IPS DF 6.9 (cell line): ENCODE data around the gene TRMT2A.

Source experiments
- DNase-seq: peaks from one replicate; pipeline ENCODE4 v3.0.0-alpha.2; 2013; ENCODE audit warnings: low read depth, low spot score
- H3K27ac ChIP-seq: one replicate; pipeline ENCODE4 v1.5.1; 2013; ENCODE audit warnings: low read length, control low read depth
- H3K27me3 ChIP-seq: 2 replicates; pipeline ENCODE4 v1.6.1; 2013; ENCODE audit warnings: mild to moderate bottlenecking, low read length; ENCODE audit not compliant: control insufficient read depth, insufficient read depth
- H3K36me3 ChIP-seq: 2 replicates; pipeline ENCODE4 v1.6.1; 2013; ENCODE audit warnings: low read length; ENCODE audit not compliant: control insufficient read depth, insufficient read depth
- H3K4me1 ChIP-seq: 2 replicates; pipeline ENCODE4 v1.6.1; 2013; ENCODE audit warnings: low read length; ENCODE audit not compliant: control insufficient read depth, insufficient read depth
- H3K4me3 ChIP-seq: 2 replicates; pipeline ENCODE4 v1.5.1; 2013; ENCODE audit warnings: mild to moderate bottlenecking, low read length
- H3K9me3 ChIP-seq: 2 replicates; pipeline ENCODE4 v1.6.1; 2013; ENCODE audit warnings: low read length, inconsistent platforms; ENCODE audit not compliant: control insufficient read depth, insufficient read depth
- WGBS: extraction: QIAGEN DNeasy Blood & Tissue Kit; methylation state at CpG from one replicate; pipeline ENCODE4 v1.1.7; 2013; ENCODE audit warnings: mixed read lengths, missing lambda C conversion rate; ENCODE audit not compliant: insufficient read length, insufficient coverage; 5-methylcytosine and 5-hydroxymethylcytosine counted together

Gene TRMT2A

DNA sequence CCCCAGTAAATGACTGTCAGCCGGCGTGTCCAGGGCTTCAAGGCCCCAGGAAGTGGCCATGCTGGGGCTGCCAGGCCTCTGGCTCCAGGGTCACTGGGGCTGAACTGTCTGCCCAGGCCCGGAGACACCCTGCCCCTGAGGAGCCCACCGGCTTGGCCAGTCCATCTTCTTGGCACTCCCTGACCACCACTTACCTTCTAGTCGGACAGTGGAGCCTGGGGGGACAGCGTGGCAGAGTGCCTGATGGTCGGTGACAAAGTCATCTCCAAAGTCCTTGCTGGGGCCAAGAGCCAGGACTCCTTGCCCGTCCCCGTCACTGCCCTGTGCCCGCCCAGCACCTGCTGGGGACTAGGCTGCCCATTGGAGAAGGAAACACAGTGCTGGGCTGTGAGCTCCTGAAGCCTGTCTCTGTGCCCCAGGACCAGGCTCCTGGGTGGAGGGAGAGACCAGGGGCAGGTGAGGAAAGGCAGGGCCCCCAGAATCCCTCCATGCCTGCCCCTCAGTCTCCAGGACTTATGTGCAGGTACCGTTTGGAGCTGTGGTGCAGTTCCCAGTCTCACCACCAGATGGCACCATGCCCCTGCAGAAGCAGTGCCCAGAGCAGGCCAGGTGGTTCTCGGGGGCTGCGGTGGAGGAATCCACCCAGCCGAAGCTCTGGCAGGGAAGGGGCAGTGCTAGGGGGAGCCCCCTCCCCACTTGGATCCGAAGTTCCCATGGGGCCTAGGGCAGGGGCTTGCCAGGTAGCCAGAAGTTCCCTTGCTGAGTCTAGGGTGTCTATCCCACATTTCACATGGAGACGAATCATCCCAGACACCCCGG, 39.8 kb upstream of the TRMT2A start:
- WGBS = no CpG with 5 or more reads among the region's 17 CpGs
- Histone ChIP-seq H3K9me3 (no peaks in the 10 kb centered on the region), H3K36me3 (no peaks in the 10 kb centered on the region), H3K27ac (no peak overlapping the region), H3K4me1 (no peaks in the 10 kb centered on the region), H3K27me3 (no peaks in the 10 kb centered on the region), H3K4me3 (no peak overlapping the region)
- DNase-seq = peak; percentile 73

DNA sequence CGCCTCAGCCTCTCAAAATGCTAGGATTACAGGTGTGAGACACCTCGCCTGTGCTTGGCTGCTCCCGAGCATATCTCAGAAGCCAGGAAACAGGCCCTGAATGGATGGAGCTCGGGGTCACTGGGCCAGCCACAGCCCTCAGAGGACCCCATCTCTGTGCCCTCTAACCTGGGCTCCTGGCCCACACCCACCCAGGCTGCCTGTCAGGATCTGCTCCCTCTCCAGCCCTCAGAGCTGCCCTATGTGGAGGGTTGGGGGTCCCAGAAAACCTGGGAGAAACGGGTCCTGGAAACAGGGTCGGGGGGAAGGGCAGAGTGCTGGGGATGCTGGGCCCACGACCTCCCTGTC, 39.0 kb upstream of the TRMT2A start:
- no peak overlapping the region for H3K4me3 ChIP-seq
- H3K27me3 ChIP-seq = no peaks in the 10 kb centered on the region
- no peaks in the 10 kb centered on the region for H3K4me1 ChIP-seq
- no CpG with 5 or more reads among the region's 7 CpGs for WGBS
- no peak for DNase-seq
- H3K9me3 ChIP-seq = no peaks in the 10 kb centered on the region
- H3K36me3 ChIP-seq = no peaks in the 10 kb centered on the region
- H3K27ac ChIP-seq = no peak overlapping the region

DNA sequence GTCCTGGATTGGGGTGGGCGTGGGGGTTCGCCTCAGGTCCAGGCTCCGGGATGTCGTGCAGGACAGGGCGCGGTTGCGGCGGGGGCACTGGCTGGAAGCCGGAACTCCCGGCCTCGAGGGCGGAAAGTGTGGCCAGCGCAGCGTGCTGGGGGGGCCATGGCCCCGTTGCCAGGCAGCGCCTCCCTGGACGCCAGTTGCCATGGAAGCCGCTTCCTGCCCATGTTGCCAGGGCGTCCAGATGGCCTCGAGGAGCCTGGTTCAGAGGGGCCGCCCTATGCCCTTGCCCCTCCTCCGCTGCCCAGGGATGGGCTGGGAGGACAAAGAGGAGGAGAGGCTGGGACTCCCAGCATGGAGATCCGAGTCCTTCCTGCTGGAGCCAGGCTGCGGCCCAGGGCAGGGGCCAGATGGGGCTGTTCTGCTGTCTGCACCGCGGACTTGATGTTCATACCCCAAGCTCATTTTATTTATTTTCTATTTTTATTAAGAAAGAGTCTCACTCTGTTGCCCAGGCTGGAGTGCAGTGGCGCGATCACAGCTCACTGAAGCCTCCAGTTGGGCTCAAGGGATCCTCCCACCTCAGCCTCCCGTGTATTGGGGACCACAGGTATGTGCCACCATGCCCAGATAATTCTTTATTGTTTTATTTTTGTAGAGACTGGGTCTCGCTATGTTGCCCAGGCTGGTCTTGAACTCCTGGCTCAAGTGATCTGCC, 38.5 kb upstream of the TRMT2A start:
- H3K4me1 ChIP-seq = no peaks in the 10 kb centered on the region

DNA sequence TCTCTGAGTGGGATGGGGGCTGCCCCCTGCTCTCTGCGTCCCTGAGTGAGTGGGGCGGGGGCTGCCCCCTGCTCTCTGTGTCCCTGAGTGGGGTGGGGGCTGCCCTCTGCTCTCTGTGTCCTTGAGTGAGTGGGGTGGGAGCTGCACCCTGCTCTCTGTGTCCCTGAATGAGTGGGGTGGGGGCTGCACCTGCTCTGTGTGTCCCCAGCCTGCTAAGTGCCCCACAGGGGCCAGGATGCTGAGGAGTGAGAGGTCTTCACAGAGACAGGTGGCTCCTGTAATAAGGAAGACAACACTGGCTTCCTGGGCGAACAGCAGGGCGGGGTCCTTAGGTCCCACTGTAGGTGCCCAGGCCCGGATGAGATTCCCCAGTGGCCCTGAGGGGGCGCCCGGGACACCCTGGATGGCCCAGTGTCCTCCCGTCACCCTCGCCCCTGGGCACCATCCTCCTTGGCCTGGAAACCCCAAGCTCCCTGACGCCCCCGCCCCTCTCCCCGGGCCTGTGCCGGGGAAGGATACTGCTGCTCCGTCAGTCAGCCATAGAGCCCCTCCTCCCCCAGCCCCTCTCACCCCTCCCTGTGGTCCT, 37.7 kb upstream of the TRMT2A start:
- WGBS = no CpG with 5 or more reads among the region's 14 CpGs
- no peak overlapping the region for H3K27ac ChIP-seq
- H3K4me3 ChIP-seq = no peak overlapping the region
- no peaks in the 10 kb centered on the region for H3K36me3 ChIP-seq
- H3K4me1 ChIP-seq = no peaks in the 10 kb centered on the region
- H3K9me3 ChIP-seq = no peaks in the 10 kb centered on the region
- no peak for DNase-seq
- no peaks in the 10 kb centered on the region for H3K27me3 ChIP-seq

More for the DNA sequence above, 38.5 kb upstream of the TRMT2A start:
- WGBS = no CpG with 5 or more reads among the region's 30 CpGs
- Histone ChIP-seq H3K4me3 (no peak overlapping the region), H3K27me3 (no peaks in the 10 kb centered on the region), H3K9me3 (no peaks in the 10 kb centered on the region), H3K36me3 (no peaks in the 10 kb centered on the region), H3K27ac (no peak overlapping the region)
- DNase-seq = no peak

- H3K4me1 ChIP-seq = no peaks in the 10 kb centered on the region
- H3K27ac ChIP-seq = no peak overlapping the region
- H3K36me3 ChIP-seq = no peaks in the 10 kb centered on the region
- DNase-seq = no peak
- no CpG with 5 or more reads among the region's 16 CpGs for WGBS
- H3K4me3 ChIP-seq = no peak overlapping the region
- H3K9me3 ChIP-seq = no peaks in the 10 kb centered on the region
- no peaks in the 10 kb centered on the region for H3K27me3 ChIP-seq
These were observed 36.9 kb upstream of the TRMT2A start for GRCh38 chr22:20153945-20154344.

DNA sequence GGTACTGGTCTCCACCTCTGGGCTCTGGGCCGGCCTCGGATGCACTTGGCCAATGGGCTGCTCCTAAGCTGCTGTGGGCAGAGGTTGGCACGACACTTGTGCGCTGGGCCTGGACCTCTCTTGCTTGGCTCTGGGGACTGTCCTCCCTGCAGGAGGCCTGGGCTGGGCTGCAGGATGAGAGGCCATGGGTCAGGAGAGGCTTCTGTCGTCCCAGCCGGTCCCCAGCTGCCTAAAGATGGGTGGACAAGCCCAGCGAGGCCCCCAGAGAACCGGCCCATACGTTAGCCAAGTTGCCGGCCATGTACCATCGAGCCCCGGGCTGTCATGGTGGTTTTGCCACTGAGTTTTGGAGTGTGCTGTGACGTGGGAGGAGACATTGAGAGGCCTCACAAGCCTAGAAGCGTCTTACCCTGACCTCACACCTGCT, 35.5 kb upstream of the TRMT2A start:
- H3K4me3 ChIP-seq = no peak overlapping the region
- H3K4me1 ChIP-seq = no peaks in the 10 kb centered on the region
- no CpG with 5 or more reads among the region's 14 CpGs for WGBS
- no peak for DNase-seq
- H3K27me3 ChIP-seq = no peaks in the 10 kb centered on the region
- no peaks in the 10 kb centered on the region for H3K36me3 ChIP-seq
- no peak overlapping the region for H3K27ac ChIP-seq
- no peaks in the 10 kb centered on the region for H3K9me3 ChIP-seq

DNA sequence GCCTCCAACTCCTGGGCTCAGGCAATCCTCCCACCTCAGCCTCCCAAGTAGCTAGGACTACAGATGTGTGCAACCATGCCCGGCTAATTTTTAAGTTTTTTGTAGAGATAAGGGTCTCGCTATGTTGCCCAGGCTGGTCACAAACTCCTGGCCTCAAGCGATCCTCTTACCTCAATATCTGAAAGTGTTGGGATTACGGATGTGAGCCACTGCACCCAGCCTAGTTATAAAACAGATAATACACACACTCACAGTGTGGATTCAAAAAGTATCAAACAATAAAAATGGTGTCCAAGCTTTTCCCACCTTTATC, 34.2 kb upstream of the TRMT2A start:
- H3K36me3 ChIP-seq = no peaks in the 10 kb centered on the region
- H3K27ac ChIP-seq = no peak overlapping the region
- DNase-seq = no peak
- H3K4me1 ChIP-seq = no peaks in the 10 kb centered on the region; the same call in 1 of the 2 replicates
- H3K4me3 ChIP-seq = no peak overlapping the region
- WGBS = no CpG with 5 or more reads among the region's 4 CpGs
- H3K9me3 ChIP-seq = no peaks in the 10 kb centered on the region
- H3K27me3 ChIP-seq = no peaks in the 10 kb centered on the region

DNA sequence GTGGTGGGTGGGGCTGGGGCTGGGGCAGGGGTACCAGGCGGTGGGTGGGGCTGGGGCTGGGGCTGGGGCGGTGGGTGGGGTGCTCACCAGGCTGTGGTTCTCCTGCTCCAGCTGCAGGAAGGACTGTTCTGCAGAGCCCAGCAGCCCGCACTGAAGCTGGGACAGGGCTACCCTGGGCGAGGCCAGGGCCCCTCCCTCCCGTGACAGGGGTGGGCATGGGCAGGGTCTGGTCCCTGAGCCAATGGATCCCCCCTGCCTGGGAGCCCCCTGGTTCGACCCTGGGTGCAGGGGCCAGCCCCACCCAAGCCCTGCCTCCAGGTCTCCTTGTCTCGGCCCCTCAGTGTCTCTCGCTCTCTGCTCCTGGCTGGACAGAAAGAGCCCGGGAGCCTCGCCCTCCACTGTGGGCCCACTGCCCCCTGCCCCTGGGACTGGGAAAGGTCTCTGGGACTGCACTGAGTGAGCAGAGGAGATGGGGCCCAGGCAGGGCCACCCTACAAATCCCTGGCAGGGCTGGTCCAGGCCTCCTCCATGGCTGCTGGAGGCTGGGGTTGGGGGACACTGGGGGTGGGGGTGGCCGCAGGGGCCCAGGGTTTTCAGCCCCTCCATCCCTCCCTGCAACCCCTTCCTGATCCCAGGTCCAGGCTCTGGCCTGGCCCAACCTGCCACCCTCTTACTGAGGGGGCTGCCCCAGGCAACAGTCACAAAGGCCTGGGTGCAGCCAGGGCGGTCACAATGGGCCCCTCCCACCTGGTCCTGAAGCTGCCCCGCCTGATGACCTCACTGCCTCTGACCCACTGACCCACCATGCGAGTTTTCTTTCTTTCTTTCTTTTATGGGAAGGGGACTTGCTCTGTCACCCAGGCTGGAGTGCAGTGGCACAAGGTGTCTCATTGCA, 33.6 kb upstream of the TRMT2A start, which contains the start of gene CCDC188:
TSS of gene CCDC188 (minus strand) at position 675 of the 895 bp plus-strand sequence. CDS start at position 606, 69 bp downstream.
- H3K4me3 ChIP-seq = no peak within 1 kb of the TSS
- no peaks in the 10 kb centered on the region for H3K9me3 ChIP-seq
- no peaks in the 10 kb centered on the region for H3K36me3 ChIP-seq
- no peak for DNase-seq
- no peak within 1 kb of the TSS for H3K27ac ChIP-seq
- H3K27me3 ChIP-seq = no peaks in the 10 kb centered on the region
- WGBS = no CpG with 5 or more reads among the region's 14 CpGs
- no peaks in the 10 kb centered on the region; the same call in 1 of the 2 replicates for H3K4me1 ChIP-seq

- no CpG with 5 or more reads among the region's 32 CpGs for WGBS
- Histone ChIP-seq H3K36me3 (no peaks in the 10 kb centered on the region), H3K9me3 (no peaks in the 10 kb centered on the region), H3K4me3 (no peak overlapping the region), H3K27me3 (no peaks in the 10 kb centered on the region), H3K4me1 (no peaks in the 10 kb centered on the region; the same call in 1 of the 2 replicates), H3K27ac (no peak overlapping the region)
- DNase-seq = no peak
These were observed 32.5 kb upstream of the TRMT2A start for GRCh38 chr22:20149257-20150250.
